CD8-positive, alpha-beta memory T cell (primary cell): Measurements from ENCODE around the gene COPZ1. TPM values are rescaled to one million over a fixed set of nuclear protein-coding genes. Genes with fewer than 3 reads are reported as not detected.

Experiments used
- CTCF ChIA-PET: fragments of 350-600 bp; sonication (Branson Sonifier 250); formaldehyde crosslinking; loops from one replicate; lab custom pipeline; 2021; ENCODE audit warnings: antibody characterized with exemption; lab: Charles Lee
- POLR2A ChIA-PET: fragments of 350-600 bp; sonication (Branson Sonifier 250); formaldehyde crosslinking; loops from one replicate; lab custom pipeline; 2021; ENCODE audit warnings: antibody characterized with exemption; lab: Charles Lee
- DNase-seq, 5 donors: peaks; one replicate each; pipeline versions ENCODE4 v3.0.0 to v3.0.0-alpha.2; 2020 to 2022; ENCODE audit warnings: mixed read lengths in 1 of 5
- H3K27ac ChIP-seq: one replicate; pipeline ENCODE4 v1.7.0; 2013; ENCODE audit warnings: low read depth, mild to moderate bottlenecking, low read length, moderate library complexity
- H3K27me3 ChIP-seq: 2 replicates; pipeline ENCODE4 v1.7.0; 2013; ENCODE audit warnings: low read length, mild to moderate bottlenecking; ENCODE audit not compliant: insufficient read depth, poor library complexity, severe bottlenecking
- H3K36me3 ChIP-seq: 2 replicates; pipeline ENCODE4 v1.7.0; 2013; ENCODE audit warnings: mild to moderate bottlenecking, low read length, moderate library complexity; ENCODE audit not compliant: insufficient read depth
- H3K4me1 ChIP-seq: 2 replicates; pipeline ENCODE4 v1.7.0; 2013; ENCODE audit warnings: mild to moderate bottlenecking, low read length, moderate library complexity; ENCODE audit not compliant: insufficient read depth
- H3K4me3 ChIP-seq: 2 replicates; pipeline ENCODE4 v1.7.0; 2013; ENCODE audit warnings: mild to moderate bottlenecking, low read length
- H3K9me3 ChIP-seq: 2 replicates; pipeline ENCODE4 v1.7.0; 2013; ENCODE audit warnings: mild to moderate bottlenecking, low read length
- H3K27ac Mint-ChIP-seq, 8 donors: one replicate each; pipeline ENCODE4 v1.8.0; 2020 to 2021; ENCODE audit warnings: mixed read lengths in 8 of 8, mild to moderate bottlenecking in 6 of 8, inconsistent platforms in 3 of 8, moderate library complexity in 3 of 8
- H3K27me3 Mint-ChIP-seq, 2 donors: one replicate each; pipeline ENCODE4 v1.8.0; 2020 to 2021; ENCODE audit warnings: mixed read lengths in 2 of 2, mild to moderate bottlenecking in 1 of 2, moderate library complexity in 1 of 2
- H3K36me3 Mint-ChIP-seq, 3 donors: one replicate each; pipeline ENCODE4 v1.8.0; 2020 to 2021; ENCODE audit warnings: mixed read lengths in 3 of 3, inconsistent platforms in 1 of 3, mild to moderate bottlenecking in 1 of 3
- H3K4me1 Mint-ChIP-seq, 3 donors: one replicate each; pipeline ENCODE4 v1.8.0; 2020 to 2021; ENCODE audit warnings: mixed read lengths in 3 of 3, inconsistent platforms in 1 of 3, mild to moderate bottlenecking in 1 of 3
- H3K4me3 Mint-ChIP-seq, 7 donors: one replicate each; pipeline ENCODE4 v1.8.0; 2020 to 2021; ENCODE audit warnings: mixed read lengths in 7 of 7, mild to moderate bottlenecking in 6 of 7, moderate library complexity in 4 of 7, inconsistent platforms in 2 of 7
- H3K9me3 Mint-ChIP-seq, 5 donors: one replicate each; pipeline ENCODE4 v1.8.0; 2020 to 2022; ENCODE audit warnings: mixed read lengths in 5 of 5, mild to moderate bottlenecking in 3 of 5, moderate library complexity in 2 of 5, inconsistent platforms in 1 of 5
- polyA plus RNA-seq: library from polyadenylated mRNA; unstranded; fragments of 300-500 nt; fragmentation: Illumina TruSeq; gene quantifications from one replicate; pipeline ENCODE4 v1.2.3, GENCODE V29; 2021
- total RNA-seq, 2 experiments: library from RNA; stranded (reverse); gene quantifications; one replicate each; pipeline ENCODE4 v1.2.3, GENCODE V29; 2021

The COPZ1 gene
- total and polyA plus RNA-seq, 3 experiments from 2014 or later = 112 to 158 (median 115) TPM

DNA sequence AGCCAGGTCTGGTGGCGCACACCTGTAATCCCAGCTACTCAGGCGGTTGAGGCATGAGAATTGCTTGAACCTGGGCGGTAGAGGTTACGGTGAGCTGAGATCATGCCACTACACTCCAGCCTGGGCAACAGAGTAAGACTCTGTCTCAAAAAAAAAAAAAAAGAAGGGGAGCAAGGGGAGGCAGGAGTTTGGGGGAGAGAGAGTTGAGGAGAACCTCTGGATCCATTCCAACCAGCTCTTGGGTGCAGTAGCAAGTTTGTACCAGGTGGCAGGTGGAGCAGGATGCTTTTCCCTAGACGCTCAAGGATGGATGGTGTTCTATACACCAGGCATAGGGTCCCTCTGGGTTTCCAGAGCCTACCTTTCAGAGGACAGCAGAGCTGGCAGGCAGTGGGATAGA lies 26.0 kb upstream of the COPZ1 start:
- ChIA-PET CTCF (interaction anchor here (2.2 kb wide), 1 partner anchor 70 kb away, joined by 9 read pairs; no protein-coding TSS in a partner anchor), POLR2A (no interaction called here)
- H3K36me3 Mint-ChIP-seq = no peaks in the 10 kb centered on the region
- Histone ChIP-seq H3K9me3 (no peaks in the 10 kb centered on the region), H3K27ac (peak overlapping the region; percentile 80), H3K4me3 (no peak overlapping the region), H3K4me1 (peaks cover 8% of the 10 kb centered on the region), H3K27me3 (peaks cover 26% of the 10 kb centered on the region), H3K36me3 (no peaks in the 10 kb centered on the region)
- peaks cover 30 to 55% of the 10 kb centered on the region in 2 donors for H3K27me3 Mint-ChIP-seq
- H3K4me1 Mint-ChIP-seq = peaks cover 16 to 35% (median 31%) of the 10 kb centered on the region in 3 donors
- H3K4me3 Mint-ChIP-seq = no peak overlapping the region
- peak overlapping the region in 1 of 8 donors; percentile 6 for H3K27ac Mint-ChIP-seq
- DNase-seq = no peak
- H3K9me3 Mint-ChIP-seq = no peaks in the 10 kb centered on the region

DNA sequence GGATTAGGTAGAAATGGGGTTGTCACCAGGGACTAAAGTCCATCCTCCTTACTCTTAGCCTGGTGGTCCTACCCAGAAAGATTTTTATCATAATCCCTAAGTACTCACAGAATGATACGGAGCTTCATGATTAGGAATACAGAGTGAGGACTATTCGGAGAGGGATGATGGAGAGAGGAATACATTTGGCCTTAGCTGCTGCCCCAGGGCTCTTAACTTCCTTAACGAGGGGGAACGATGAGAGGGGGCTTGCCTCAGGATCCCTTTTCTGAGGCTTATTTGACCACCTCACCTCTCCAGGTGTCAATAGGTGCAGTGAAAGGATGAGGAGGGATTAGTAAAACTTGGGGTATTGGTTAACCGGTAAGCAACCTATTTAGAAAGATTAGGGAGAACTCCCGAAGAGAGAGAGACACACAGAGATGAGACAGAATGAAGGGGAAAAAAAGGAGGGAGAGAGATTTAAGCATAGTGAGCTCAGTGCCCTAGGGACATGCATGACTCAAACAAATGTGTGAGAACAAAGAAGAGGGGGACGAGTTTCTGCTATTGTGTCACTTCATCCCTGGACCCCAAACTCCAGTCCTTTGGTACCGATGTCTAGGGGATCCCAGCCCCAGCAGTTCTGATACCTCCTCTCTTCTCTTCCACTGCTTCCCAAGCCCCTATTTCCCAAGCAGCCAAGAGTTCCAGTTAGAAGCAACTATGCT lies 25.3 kb upstream of the COPZ1 start:
- Histone ChIP-seq H3K27me3 (peaks cover 26% of the 10 kb centered on the region), H3K36me3 (no peaks in the 10 kb centered on the region), H3K4me3 (no peak overlapping the region), H3K9me3 (no peaks in the 10 kb centered on the region), H3K4me1 (peaks cover 8% of the 10 kb centered on the region), H3K27ac (peak overlapping the region; percentile 80)
- DNase-seq = no peak
- Mint-ChIP-seq H3K27ac (no peak overlapping the region), H3K36me3 (no peaks in the 10 kb centered on the region), H3K9me3 (no peaks in the 10 kb centered on the region), H3K4me3 (peak overlapping the region in 1 of 7 donors; percentile 29), H3K27me3 (peaks cover 32 to 61% of the 10 kb centered on the region in 2 donors), H3K4me1 (peaks cover 24 to 43% (median 39%) of the 10 kb centered on the region in 3 donors)
- CTCF ChIA-PET = interaction anchor here (2.2 kb wide), 1 partner anchor 69 kb away, joined by 9 read pairs; no protein-coding TSS in a partner anchor
- POLR2A ChIA-PET = interaction anchor here (0.9 kb wide), 1 partner anchor 60 kb away, joined by 5 read pairs; no protein-coding TSS in a partner anchor

DNA sequence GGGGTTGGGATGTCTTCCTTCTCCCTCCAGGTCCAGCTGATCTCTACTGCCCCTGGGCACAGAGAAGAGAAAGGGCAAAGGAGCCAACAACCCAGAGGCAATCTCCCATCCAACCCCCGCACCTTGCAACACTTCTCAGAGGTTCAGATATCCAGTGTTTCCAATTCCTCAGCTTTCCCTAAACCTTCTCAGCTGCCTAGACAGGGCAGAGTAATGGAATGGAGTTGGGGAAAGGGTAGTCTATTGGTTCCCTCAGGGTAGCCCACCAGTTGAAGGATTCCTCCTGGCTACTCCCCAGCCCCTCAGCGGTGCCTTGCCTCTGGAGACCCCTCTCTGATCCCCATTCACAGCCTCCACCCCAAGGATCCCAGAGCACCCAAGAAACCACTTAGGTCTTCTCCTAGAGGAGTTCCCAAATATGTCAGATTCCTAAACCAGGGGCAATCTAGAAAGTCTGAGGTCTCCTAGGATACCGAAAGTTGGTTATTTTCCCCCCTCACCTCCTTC lies 24.7 kb upstream of the COPZ1 start:
- H3K4me1 Mint-ChIP-seq = peaks cover 24 to 44% (median 40%) of the 10 kb centered on the region in 3 donors
- Histone ChIP-seq H3K4me3 (no peak overlapping the region), H3K27ac (peak overlapping the region; percentile 80), H3K4me1 (peaks cover 8% of the 10 kb centered on the region), H3K36me3 (no peaks in the 10 kb centered on the region), H3K27me3 (peaks cover 26% of the 10 kb centered on the region), H3K9me3 (no peaks in the 10 kb centered on the region)
- H3K27me3 Mint-ChIP-seq = peaks cover 32 to 61% of the 10 kb centered on the region in 2 donors
- CTCF ChIA-PET = interaction anchor here (2.2 kb wide), 1 partner anchor 68 kb away, joined by 9 read pairs; no protein-coding TSS in a partner anchor
- POLR2A ChIA-PET = interaction anchor here (0.9 kb wide), 1 partner anchor 59 kb away, joined by 5 read pairs; no protein-coding TSS in a partner anchor
- no peaks in the 10 kb centered on the region for H3K36me3 Mint-ChIP-seq
- no peak overlapping the region for H3K27ac Mint-ChIP-seq
- no peak for DNase-seq
- peak overlapping the region in 4 of 7 donors; percentile 29 to 60 (median 50) for H3K4me3 Mint-ChIP-seq
- H3K9me3 Mint-ChIP-seq = no peaks in the 10 kb centered on the region

DNA sequence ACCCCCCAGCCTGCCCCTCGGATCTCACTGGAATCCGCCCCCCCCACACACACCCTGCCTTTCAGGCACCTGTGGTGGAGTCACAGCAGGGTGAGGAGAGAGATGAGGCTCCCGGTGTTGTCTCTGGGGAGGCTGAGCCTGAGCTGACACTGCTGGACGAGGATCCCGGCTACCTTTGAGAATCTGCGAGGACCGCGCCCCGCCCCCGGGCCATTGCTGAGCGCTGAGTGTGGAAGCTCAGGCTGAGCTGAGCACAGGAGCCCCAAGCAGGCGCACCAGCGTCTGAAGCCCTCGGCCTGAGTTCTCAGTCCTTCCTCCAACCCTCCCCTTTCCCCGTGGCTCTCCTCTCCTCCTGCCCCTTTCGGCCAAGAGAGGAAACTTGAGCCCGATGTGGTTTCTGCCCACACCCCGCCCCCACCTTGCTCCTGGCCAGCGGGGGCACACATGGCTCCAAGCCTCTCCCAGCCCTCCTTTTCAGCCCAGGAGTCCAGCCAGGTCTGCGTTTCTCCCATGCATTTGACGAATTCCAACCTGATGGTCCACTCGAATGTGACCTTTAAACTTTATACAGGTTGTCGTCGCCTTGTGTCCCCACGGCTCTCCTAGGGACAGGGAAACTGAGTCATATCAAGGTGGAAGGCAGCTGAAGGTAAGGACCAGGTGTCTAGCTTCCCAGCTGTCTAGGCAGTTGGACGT lies 24.1 kb upstream of the COPZ1 start, which contains the start of gene NFE2:
Gene NFE2, minus strand, starts transcription at position 284 of the 696 bp plus-strand sequence. CDS start 5,767 bp downstream, outside the sequence.
- H3K27me3 ChIP-seq = peaks cover 26% of the 10 kb centered on the region
- POLR2A ChIA-PET = interaction anchor here (0.9 kb wide), 1 partner anchor 58 kb away, joined by 5 read pairs; no protein-coding TSS in a partner anchor
- peak within 1 kb of the TSS in 6 of 7 donors; percentile 41 to 60 (median 56) for H3K4me3 Mint-ChIP-seq

DNA sequence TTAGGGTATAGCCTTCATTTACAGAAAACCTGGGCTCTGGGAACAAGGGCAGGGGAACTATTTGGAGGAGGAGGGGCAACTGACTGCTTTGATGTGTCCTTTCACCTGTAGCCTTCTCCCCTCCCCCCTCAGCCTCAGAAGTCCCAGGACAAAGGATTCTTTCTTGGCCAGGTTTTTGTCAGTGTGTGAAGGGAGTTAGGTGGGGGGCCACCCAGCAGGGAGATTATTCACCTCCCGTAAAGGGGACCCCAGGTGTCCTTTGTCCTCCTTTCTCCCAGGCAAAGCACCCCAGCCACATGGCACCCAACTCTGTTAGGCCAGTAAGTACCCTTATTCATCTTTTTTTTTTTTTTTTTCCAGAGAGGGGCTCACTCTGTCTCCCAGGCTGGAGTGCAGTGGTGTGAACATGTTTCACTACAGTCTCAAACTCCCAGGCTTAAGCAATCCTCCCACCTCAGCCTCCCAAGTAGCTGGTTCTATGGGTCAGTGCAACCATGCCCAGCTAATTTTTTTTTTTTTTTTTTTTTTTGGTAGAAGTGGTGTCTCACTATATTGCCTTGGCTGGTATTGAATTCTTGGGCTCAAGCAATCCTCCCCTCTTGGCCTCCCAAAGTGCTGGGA lies 23.4 kb upstream of the COPZ1 start:
- H3K27me3 Mint-ChIP-seq = peaks cover 32 to 61% of the 10 kb centered on the region in 2 donors
- peaks cover 24 to 45% (median 40%) of the 10 kb centered on the region in 3 donors for H3K4me1 Mint-ChIP-seq
- ChIA-PET CTCF (interaction anchor here (0.7 to 2.0 kb wide), 2 partner anchors 10 to 23 kb away, joined by 3 to 7 read pairs; partner anchors contain the start of gene COPZ1), POLR2A (interaction anchor here (0.8 kb wide), 1 partner anchor 18 kb away, joined by 6 read pairs; no protein-coding TSS in a partner anchor)
- peak overlapping the region in 1 of 8 donors; percentile 5 for H3K27ac Mint-ChIP-seq
- H3K4me1 ChIP-seq = peaks cover 8% of the 10 kb centered on the region
- H3K27me3 ChIP-seq = peaks cover 26% of the 10 kb centered on the region
- no peaks in the 10 kb centered on the region for H3K36me3 Mint-ChIP-seq
- H3K36me3 ChIP-seq = no peaks in the 10 kb centered on the region
- H3K4me3 Mint-ChIP-seq = no peak overlapping the region
- H3K4me3 ChIP-seq = peak overlapping the region; percentile 33
- no peak for DNase-seq
- H3K27ac ChIP-seq = peak overlapping the region; percentile 80
- H3K9me3 ChIP-seq = no peaks in the 10 kb centered on the region
- H3K9me3 Mint-ChIP-seq = no peaks in the 10 kb centered on the region

More for the DNA sequence above, 24.1 kb upstream of the COPZ1 start, which contains the start of gene NFE2:
- peak within 1 kb of the TSS; percentile 80 for H3K27ac ChIP-seq
- Mint-ChIP-seq H3K27me3 (peaks cover 32 to 61% of the 10 kb centered on the region in 2 donors), H3K27ac (no peak within 1 kb of the TSS), H3K9me3 (no peaks in the 10 kb centered on the region), H3K36me3 (no peaks in the 10 kb centered on the region), H3K4me1 (peaks cover 24 to 44% (median 40%) of the 10 kb centered on the region in 3 donors)
- no peak for DNase-seq
- peak within 1 kb of the TSS; percentile 33 for H3K4me3 ChIP-seq
- no peaks in the 10 kb centered on the region for H3K36me3 ChIP-seq
- no peaks in the 10 kb centered on the region for H3K9me3 ChIP-seq
- peaks cover 8% of the 10 kb centered on the region for H3K4me1 ChIP-seq
- CTCF ChIA-PET = interaction anchor here (0.7 to 2.0 kb wide), 2 partner anchors 9 to 24 kb away, joined by 3 to 7 read pairs; partner anchors contain the start of gene COPZ1

DNA sequence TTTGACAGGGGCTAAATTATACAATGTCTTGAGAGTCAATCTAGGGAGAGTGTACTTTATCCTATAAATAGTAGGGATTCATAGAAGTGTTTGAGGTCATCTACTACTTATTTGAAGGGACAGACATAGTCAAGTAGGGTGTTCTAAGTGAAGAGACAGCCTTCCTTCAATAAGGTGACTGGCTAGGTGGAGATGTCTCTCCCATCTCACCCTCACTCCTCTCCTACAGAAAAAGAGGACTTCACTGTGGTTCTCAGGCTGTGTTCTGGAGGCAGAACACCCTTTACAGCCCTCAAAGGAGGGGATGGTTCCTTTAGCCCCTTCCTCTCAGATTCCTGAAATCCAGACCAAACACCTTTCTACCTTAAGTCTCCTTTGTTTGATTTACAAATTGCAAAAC lies 21.3 kb upstream of the COPZ1 start:
- Histone ChIP-seq H3K27ac (peak overlapping the region; percentile 33), H3K9me3 (no peaks in the 10 kb centered on the region), H3K36me3 (no peaks in the 10 kb centered on the region), H3K27me3 (peaks cover 26% of the 10 kb centered on the region), H3K4me3 (no peak overlapping the region), H3K4me1 (peaks cover 14% of the 10 kb centered on the region)
- H3K27ac Mint-ChIP-seq = peak overlapping the region in 6 of 8 donors; percentile 57 to 89 (median 66)
- H3K36me3 Mint-ChIP-seq = no peaks in the 10 kb centered on the region
- ChIA-PET CTCF (no interaction called here), POLR2A (no interaction called here)
- DNase-seq = no peak
- peak overlapping the region in 4 of 7 donors; percentile 1 to 59 (median 46) for H3K4me3 Mint-ChIP-seq
- H3K9me3 Mint-ChIP-seq = no peaks in the 10 kb centered on the region
- peaks cover 28 to 51% (median 46%) of the 10 kb centered on the region in 3 donors for H3K4me1 Mint-ChIP-seq
- peaks cover 32 to 62% of the 10 kb centered on the region in 2 donors for H3K27me3 Mint-ChIP-seq

DNA sequence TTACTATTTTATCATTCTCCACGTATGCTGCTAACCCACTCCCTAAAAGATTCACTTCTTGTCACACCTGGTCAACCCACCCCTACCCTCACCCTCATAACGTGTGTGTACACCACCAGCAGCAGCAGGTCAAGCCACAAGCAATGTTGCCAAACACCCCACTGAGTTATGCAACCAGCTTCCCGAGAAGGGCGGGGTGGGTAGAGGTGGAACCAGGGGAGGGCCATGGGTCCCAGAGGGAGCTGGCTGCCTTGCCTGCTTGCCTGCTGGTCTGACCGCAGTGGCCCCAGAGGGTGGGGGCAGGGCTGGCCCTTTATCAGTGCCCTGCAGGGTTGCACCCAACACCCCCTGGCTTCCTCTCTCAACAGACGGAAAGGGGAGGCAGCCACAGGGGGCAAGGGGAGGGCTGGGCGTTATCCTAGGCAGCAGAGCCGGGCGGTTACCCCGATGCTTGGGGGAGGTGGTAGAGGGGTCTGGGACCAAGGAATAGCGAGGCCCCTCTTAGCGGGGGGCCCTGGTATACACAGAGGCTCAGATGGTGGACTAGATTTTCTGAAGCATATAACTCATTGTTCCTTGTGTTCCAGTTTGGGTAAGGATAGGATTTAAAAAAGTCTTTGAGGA lies 20.6 kb upstream of the COPZ1 start:
- H3K27me3 ChIP-seq = peaks cover 26% of the 10 kb centered on the region
- H3K4me3 ChIP-seq = no peak overlapping the region
- H3K27ac ChIP-seq = peak overlapping the region; percentile 69
- no peaks in the 10 kb centered on the region for H3K36me3 ChIP-seq
- Mint-ChIP-seq H3K27me3 (peaks cover 31 to 57% of the 10 kb centered on the region in 2 donors), H3K36me3 (no peaks in the 10 kb centered on the region), H3K4me3 (peak overlapping the region; percentile 1 to 65 (median 47)), H3K9me3 (no peaks in the 10 kb centered on the region), H3K27ac (peak overlapping the region in 7 of 8 donors; percentile 43 to 95 (median 70)), H3K4me1 (peaks cover 28 to 51% (median 46%) of the 10 kb centered on the region in 3 donors)
- no peaks in the 10 kb centered on the region for H3K9me3 ChIP-seq
- ChIA-PET POLR2A (no interaction called here), CTCF (no interaction called here)
- H3K4me1 ChIP-seq = peaks cover 14% of the 10 kb centered on the region
- DNase-seq = peak in 2 of 5 donors; percentile 32 to 52
